PC-3 (cell line): ENCODE data around the gene CRIM1.

Experiments used
- EZH2 ChIP-seq: fragments of 300-600 bp; sonication (generic); IDR thresholded peaks from one replicate; pipeline ENCODE4 v1.6.1; 2017; ENCODE audit warnings: antibody characterized with exemption, mild to moderate bottlenecking, low read length; ENCODE audit not compliant: unreplicated experiment
- EZH2phosphoT487 ChIP-seq: fragments of 300-600 bp; sonication (generic); IDR thresholded peaks from 2 replicates; pipeline ENCODE4 v1.6.1; 2018; ENCODE audit warnings: mild to moderate bottlenecking, antibody characterized with exemption, low read length, borderline replicate concordance
- TF ChIP-seq, protein P1 (sequence below): fragments of 300-600 bp; sonication (generic); conservative IDR thresholded peaks from 2 replicates; pipeline ENCODE4 v1.5.1; 2017; ENCODE audit warnings: antibody characterized with exemption, low read depth, mild to moderate bottlenecking, low read length

DNA sequence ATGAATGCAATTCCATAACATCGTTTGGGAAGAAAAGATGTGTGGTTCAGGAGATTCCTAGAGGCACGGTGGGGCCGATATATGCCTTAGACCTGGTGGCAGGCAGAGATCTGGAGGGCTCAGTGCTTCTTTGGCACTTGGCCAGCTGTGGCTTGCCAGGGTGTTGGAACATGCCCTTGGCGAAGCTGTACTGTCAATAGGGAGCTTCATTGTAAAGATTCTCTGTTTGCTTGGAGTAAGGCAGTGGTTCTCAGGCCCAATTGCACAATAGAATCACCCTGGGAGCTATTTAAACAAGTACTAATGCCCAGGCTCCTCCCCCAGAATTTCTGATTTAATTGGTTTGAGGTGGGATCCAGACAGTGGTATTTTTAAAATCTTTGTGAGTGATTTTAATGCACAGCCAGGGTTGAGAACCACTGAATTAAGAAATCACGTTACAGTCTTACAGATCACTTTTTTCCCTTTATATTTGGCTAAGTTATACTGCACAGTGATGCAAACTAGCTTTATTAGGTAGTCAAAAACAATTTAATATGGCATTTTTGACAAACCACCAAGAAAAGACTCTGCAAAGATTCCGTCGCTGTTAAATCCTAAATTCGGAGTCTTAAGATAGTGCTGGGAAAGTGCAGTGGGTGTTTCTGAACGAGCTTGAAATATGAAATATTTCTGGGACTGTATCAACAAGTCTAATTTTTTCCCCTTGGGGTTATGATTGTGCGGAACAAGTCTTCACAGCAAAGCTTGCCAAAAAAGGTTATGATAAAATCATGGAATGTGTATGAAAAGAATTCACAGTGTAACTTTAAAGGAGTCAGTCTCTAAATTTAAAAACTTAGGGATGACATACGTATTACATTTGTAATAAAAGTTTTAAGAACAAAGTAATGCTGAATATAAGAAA is 78.0 kb downstream of the CRIM1 start:
- TF ChIP-seq, protein P1, sequence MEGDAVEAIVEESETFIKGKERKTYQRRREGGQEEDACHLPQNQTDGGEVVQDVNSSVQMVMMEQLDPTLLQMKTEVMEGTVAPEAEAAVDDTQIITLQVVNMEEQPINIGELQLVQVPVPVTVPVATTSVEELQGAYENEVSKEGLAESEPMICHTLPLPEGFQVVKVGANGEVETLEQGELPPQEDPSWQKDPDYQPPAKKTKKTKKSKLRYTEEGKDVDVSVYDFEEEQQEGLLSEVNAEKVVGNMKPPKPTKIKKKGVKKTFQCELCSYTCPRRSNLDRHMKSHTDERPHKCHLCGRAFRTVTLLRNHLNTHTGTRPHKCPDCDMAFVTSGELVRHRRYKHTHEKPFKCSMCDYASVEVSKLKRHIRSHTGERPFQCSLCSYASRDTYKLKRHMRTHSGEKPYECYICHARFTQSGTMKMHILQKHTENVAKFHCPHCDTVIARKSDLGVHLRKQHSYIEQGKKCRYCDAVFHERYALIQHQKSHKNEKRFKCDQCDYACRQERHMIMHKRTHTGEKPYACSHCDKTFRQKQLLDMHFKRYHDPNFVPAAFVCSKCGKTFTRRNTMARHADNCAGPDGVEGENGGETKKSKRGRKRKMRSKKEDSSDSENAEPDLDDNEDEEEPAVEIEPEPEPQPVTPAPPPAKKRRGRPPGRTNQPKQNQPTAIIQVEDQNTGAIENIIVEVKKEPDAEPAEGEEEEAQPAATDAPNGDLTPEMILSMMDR, result no peak
- TF ChIP-seq EZH2phosphoT487 (no peak), EZH2 (no peak)
